ENCODE results near the gene NOL4L. TPM values are rescaled to one million over a fixed set of nuclear protein-coding genes. Genes with fewer than 3 reads are reported as not detected.

NOL4L gene
- total and polyA plus RNA-seq, 2 experiments from 2014 or later: 38.8 to 39.2 TPM

DNA sequence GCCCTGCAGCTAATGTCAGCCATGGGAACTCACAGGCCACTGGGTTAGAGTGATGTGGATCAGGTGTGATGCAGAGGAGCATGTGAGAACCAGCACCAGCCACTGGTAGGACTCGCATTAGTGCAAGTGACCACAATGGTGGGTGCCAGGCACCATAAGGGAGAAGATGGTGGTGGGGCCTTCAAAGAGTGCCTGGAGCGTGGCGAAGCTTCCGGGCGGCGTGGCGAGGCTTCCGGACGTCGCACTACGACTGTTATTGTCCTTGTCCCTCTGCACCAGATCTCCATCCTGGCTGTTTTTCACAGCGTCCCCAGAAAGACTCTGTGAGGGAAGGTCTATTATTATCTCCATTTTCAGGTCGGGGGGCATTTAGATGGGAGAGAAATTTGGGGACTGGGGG, 44.7 kb upstream of the NOL4L start:
- Mint-ChIP-seq H3K4me3 (no peak overlapping the region), H3K4me1 (peaks cover 37% of the 10 kb centered on the region), H3K27ac (no peak overlapping the region), H3K36me3 (ENCODE audit: low read depth) (no peaks in the 10 kb centered on the region), H3K9me3 (no peaks in the 10 kb centered on the region), H3K27me3 (ENCODE audit: insufficient read depth, low read depth, poor library complexity) (peaks cover 21% of the 10 kb centered on the region)
- Histone ChIP-seq H3K36me3 (ENCODE audit: insufficient read depth) (no peaks in the 10 kb centered on the region), H3K27ac (ENCODE audit: low read depth) (no peak overlapping the region), H3K9me2 (ENCODE audit: insufficient read depth) (no peaks in the 10 kb centered on the region), H4K20me1 (replicated peaks; ENCODE audit: insufficient read depth) (no peaks in the 10 kb centered on the region), H3K4me2 (no peak overlapping the region), H2AFZ (no peak overlapping the region), H3K27me3 (ENCODE audit: insufficient read depth) (no peaks in the 10 kb centered on the region), H3F3A (replicated peaks; ENCODE audit: low read depth) (peaks cover 27% of the 10 kb centered on the region), H3K4me3 (no peak overlapping the region), H3K79me2 (replicated peaks; ENCODE audit: insufficient read depth) (no peaks in the 10 kb centered on the region), H3K4me1 (ENCODE audit: insufficient read depth) (peaks cover 22% of the 10 kb centered on the region)
- DNase-seq (ENCODE audit: low spot score): no peak
- ATAC-seq: no peak
- TF ChIP-seq STAT1 (IDR thresholded peaks at IDR 0.05; ENCODE audit: unreplicated experiment) (no peak), ETS1 (IDR thresholded peaks at IDR 0.05) (no peak)
- TF ChIP-seq, protein P1, sequence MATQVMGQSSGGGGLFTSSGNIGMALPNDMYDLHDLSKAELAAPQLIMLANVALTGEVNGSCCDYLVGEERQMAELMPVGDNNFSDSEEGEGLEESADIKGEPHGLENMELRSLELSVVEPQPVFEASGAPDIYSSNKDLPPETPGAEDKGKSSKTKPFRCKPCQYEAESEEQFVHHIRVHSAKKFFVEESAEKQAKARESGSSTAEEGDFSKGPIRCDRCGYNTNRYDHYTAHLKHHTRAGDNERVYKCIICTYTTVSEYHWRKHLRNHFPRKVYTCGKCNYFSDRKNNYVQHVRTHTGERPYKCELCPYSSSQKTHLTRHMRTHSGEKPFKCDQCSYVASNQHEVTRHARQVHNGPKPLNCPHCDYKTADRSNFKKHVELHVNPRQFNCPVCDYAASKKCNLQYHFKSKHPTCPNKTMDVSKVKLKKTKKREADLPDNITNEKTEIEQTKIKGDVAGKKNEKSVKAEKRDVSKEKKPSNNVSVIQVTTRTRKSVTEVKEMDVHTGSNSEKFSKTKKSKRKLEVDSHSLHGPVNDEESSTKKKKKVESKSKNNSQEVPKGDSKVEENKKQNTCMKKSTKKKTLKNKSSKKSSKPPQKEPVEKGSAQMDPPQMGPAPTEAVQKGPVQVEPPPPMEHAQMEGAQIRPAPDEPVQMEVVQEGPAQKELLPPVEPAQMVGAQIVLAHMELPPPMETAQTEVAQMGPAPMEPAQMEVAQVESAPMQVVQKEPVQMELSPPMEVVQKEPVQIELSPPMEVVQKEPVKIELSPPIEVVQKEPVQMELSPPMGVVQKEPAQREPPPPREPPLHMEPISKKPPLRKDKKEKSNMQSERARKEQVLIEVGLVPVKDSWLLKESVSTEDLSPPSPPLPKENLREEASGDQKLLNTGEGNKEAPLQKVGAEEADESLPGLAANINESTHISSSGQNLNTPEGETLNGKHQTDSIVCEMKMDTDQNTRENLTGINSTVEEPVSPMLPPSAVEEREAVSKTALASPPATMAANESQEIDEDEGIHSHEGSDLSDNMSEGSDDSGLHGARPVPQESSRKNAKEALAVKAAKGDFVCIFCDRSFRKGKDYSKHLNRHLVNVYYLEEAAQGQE (IDR thresholded peaks at IDR 0.05; ENCODE audit: unreplicated experiment): no peak
- TF ChIP-seq, protein P2, sequence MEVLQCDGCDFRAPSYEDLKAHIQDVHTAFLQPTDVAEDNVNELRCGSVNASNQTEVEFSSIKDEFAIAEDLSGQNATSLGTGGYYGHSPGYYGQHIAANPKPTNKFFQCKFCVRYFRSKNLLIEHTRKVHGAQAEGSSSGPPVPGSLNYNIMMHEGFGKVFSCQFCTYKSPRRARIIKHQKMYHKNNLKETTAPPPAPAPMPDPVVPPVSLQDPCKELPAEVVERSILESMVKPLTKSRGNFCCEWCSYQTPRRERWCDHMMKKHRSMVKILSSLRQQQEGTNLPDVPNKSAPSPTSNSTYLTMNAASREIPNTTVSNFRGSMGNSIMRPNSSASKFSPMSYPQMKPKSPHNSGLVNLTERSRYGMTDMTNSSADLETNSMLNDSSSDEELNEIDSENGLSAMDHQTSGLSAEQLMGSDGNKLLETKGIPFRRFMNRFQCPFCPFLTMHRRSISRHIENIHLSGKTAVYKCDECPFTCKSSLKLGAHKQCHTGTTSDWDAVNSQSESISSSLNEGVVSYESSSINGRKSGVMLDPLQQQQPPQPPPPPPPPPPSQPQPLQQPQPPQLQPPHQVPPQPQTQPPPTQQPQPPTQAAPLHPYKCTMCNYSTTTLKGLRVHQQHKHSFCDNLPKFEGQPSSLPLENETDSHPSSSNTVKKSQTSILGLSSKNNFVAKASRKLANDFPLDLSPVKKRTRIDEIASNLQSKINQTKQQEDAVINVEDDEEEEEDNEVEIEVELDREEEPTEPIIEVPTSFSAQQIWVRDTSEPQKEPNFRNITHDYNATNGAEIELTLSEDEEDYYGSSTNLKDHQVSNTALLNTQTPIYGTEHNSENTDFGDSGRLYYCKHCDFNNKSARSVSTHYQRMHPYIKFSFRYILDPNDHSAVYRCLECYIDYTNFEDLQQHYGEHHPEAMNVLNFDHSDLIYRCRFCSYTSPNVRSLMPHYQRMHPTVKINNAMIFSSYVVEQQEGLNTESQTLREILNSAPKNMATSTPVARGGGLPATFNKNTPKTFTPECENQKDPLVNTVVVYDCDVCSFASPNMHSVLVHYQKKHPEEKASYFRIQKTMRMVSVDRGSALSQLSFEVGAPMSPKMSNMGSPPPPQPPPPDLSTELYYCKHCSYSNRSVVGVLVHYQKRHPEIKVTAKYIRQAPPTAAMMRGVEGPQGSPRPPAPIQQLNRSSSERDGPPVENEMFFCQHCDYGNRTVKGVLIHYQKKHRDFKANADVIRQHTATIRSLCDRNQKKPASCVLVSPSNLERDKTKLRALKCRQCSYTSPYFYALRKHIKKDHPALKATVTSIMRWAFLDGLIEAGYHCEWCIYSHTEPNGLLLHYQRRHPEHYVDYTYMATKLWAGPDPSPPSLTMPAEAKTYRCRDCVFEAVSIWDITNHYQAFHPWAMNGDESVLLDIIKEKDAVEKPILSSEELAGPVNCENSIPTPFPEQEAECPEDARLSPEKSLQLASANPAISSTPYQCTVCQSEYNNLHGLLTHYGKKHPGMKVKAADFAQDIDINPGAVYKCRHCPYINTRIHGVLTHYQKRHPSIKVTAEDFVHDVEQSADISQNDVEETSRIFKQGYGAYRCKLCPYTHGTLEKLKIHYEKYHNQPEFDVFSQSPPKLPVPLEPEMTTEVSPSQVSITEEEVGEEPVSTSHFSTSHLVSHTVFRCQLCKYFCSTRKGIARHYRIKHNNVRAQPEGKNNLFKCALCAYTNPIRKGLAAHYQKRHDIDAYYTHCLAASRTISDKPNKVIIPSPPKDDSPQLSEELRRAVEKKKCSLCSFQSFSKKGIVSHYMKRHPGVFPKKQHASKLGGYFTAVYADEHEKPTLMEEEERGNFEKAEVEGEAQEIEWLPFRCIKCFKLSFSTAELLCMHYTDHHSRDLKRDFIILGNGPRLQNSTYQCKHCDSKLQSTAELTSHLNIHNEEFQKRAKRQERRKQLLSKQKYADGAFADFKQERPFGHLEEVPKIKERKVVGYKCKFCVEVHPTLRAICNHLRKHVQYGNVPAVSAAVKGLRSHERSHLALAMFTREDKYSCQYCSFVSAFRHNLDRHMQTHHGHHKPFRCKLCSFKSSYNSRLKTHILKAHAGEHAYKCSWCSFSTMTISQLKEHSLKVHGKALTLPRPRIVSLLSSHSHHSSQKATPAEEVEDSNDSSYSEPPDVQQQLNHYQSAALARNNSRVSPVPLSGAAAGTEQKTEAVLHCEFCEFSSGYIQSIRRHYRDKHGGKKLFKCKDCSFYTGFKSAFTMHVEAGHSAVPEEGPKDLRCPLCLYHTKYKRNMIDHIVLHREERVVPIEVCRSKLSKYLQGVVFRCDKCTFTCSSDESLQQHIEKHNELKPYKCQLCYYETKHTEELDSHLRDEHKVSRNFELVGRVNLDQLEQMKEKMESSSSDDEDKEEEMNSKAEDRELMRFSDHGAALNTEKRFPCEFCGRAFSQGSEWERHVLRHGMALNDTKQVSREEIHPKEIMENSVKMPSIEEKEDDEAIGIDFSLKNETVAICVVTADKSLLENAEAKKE (CRISPR knock-in tag; IDR thresholded peaks at IDR 0.05): no peak

All from GM23338 (cell line).